ENCODE measurements around the gene PRKAA1. TPM values are rescaled to one million over a fixed set of nuclear protein-coding genes. Genes with fewer than 3 reads are reported as not detected.

Gene PRKAA1
- total and polyA plus RNA-seq, 2 of the 13 experiments (the other 11 are each of a cell fraction or from before 2014, with no cell fraction given) = 36.6 to 58.0 TPM

GRCh38 chr5:40813698-40814281 is 15.6 kb upstream of the PRKAA1 start:
- ChIA-PET POLR2A (no interaction called here), CTCF (ENCODE audit: low intra/inter-chr PET ratio, low total read pairs) (no interaction called here)
- Histone ChIP-seq H3K4me2 (ENCODE audit: low read depth, low read length) (no peak overlapping the region), H3K9me3 (ENCODE audit: low read length) (no peaks in the 10 kb centered on the region), H3K4me3 (replicated peaks in 1 of 3; ENCODE audit: insufficient read depth in 1 of 3, low read depth in 2 of 3, low read length in 3 of 3) (no peak overlapping the region), H3K4me1 (ENCODE audit: insufficient read depth, low read length) (no peaks in the 10 kb centered on the region), H3K27me3 (ENCODE audit: control insufficient read depth in 1 of 2, insufficient read depth in 2 of 2, low read length in 2 of 2) (no peaks in the 10 kb centered on the region), H2AFZ (ENCODE audit: low read length) (no peak overlapping the region), H3K36me3 (replicated peaks in 1 of 2; ENCODE audit: control insufficient read depth in 1 of 2, insufficient read depth in 2 of 2, low read length in 2 of 2) (no peaks in the 10 kb centered on the region), H3K9ac (ENCODE audit: insufficient read depth, low read depth, low read length) (no peak overlapping the region), H4K20me1 (ENCODE audit: insufficient read depth, low read length) (no peaks in the 10 kb centered on the region), H3K79me2 (ENCODE audit: insufficient read depth, low read length) (no peaks in the 10 kb centered on the region), H3K27ac (ENCODE audit: extremely low read length, insufficient read depth, low read length) (no peak overlapping the region)
- intact Hi-C loops (cut with micrococcal nuclease; ENCODE audit: unreplicated experiment) (no loop called here), in situ Hi-C loops (cut with HindIII; ENCODE audit: extremely low pct_ligation_motif_present, low pct_unique_long_range_greater_than_20kb) (no loop called here)
- FAIRE-seq = no peak
- no peak for TF ChIP-seq SRSF9 (IDR thresholded peaks at IDR 0.05; ENCODE audit: borderline replicate concordance, insufficient read depth, low read depth, low read length, poor library complexity, severe bottlenecking)
- no peak for TF ChIP-seq ZNF484 (CRISPR knock-in tag; IDR thresholded peaks at IDR 0.05; ENCODE audit: borderline replicate concordance, low read depth)
- no peak for TF ChIP-seq ZNF629 (CRISPR knock-in tag; conservative IDR thresholded peaks at IDR 0.05)
- no peak for TF ChIP-seq MXD1 (CRISPR knock-in tag; IDR thresholded peaks at IDR 0.05)
- no peak for TF ChIP-seq ZFY (CRISPR knock-in tag; IDR thresholded peaks at IDR 0.05)
- no peak for TF ChIP-seq SETDB1 (CRISPR knock-in tag; IDR thresholded peaks at IDR 0.05; ENCODE audit: borderline replicate concordance)
- TF ChIP-seq ZNF800 (CRISPR knock-in tag; IDR thresholded peaks at IDR 0.05) = no peak
- no peak for TF ChIP-seq ZNF564 (CRISPR knock-in tag; IDR thresholded peaks at IDR 0.05)
- TF ChIP-seq PHF5A (CRISPR knock-in tag; IDR thresholded peaks at IDR 0.05; ENCODE audit: low read depth, unreplicated experiment) = no peak
- ATAC-seq = peak; percentile 43
- no peak for DNase-seq (ENCODE audit: low spot score)
- WGBS (ENCODE audit: low lambda C conversion rate) = 79% methylated on average over 2 of the region's 2 CpGs
- BruUV-seq (replicated peaks) = no TSS peak

All from HepG2 (cell line).